Stimulated activated CD8-positive, alpha-beta memory T cell treated with anti-CD3 and anti-CD28 coated beads, Interleukin-12 subunit alpha, Interleukin-12 subunit beta, amount 100 ng/mL, for 1 hour (primary cell): ENCODE data around the gene CMYA5.

ENCODE experiments used
- DNase-seq: peaks from one replicate; pipeline ENCODE4 v3.0.0-alpha.2; 2020; ENCODE audit warnings: low read depth

CMYA5 gene

GRCh38 chr5:79795764-79796398 lies 106.2 kb downstream of the CMYA5 start:
- no peak for DNase-seq

- no peak for DNase-seq
Observed at GRCh38 chr5:79798893-79799590, 109.4 kb downstream of the CMYA5 start.

DNA sequence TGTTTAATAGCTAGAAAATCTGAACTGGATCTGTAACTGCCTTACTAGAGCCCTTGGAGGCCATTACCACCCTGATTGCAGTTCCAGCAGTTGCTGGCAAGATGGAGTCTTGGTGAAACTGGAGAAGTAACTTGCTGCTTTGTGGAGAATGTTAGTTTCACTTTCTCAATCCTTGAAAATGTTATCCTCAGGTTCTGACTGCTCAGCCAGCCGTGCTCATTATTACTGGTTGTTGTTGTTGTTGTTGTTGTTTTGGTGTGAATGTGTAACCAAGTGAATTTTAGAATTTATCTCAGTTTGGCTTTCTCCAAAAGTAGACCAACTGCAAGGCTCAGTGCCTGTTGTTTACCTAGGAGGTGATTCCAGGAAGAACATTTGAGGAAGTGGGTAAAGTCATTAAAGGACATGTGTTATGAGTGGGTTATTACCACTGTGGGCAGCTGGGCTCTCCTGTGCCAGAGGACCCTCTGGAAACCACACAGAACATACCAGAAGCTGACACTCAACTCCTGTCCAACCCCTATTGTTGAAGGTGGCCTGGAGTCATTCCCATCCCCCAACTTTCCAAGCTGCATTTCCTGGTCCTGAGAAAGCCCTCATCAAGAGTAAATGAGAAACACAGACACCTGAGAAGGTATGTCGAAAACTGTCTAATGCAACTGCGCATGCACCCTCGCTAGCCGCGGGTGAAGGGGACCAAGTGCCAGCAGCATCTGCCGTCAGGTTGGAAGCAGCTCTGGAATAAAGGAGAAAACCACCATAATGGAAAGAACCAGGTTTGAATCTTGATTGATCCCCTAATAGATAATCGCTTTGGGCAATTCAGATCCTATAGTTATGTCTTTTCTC lies 111.6 kb downstream of the CMYA5 start:
- no peak for DNase-seq

GRCh38 chr5:79802406-79802805 lies 112.8 kb downstream of the CMYA5 start:
- no peak for DNase-seq

DNA sequence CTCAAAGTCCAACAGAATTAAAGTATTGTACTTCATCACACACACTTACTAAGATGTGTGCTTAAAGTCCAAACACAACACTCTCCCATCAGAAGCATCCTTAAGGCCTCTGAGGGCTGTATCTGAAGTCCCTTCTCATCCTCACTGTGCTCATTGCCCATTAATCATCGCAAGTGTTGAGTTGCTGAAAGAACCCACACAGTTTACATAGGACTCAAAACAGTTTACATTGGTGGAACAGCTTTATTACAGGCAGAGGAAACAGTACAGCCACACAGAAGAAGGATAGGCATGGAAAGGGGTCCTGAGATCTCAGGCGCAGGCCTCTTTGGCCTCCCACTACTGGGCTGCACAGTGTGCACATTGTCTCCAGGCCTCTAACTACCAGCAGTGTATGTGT lies 113.4 kb downstream of the CMYA5 start:
- no peak for DNase-seq

DNA sequence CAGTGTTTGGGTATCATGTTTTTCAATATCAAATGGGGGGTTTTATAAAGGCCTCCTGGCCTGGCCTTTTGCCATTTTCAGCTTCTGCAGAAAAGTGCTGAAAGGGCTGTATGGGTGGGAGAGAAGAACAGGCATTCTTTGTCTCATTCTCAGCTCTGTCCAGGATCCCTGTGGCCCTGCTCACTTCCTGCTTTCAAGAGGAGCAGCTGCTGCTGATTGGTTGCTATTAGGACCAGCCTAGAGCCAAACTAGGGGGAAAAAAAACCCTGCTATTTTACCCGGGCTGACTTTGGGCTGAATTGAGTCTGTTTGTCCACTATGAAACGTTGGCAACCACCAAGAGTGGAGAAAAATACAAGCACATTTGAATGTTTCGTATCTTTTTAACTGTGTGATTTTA lies 117.1 kb downstream of the CMYA5 start:
- DNase-seq = no peak

DNA sequence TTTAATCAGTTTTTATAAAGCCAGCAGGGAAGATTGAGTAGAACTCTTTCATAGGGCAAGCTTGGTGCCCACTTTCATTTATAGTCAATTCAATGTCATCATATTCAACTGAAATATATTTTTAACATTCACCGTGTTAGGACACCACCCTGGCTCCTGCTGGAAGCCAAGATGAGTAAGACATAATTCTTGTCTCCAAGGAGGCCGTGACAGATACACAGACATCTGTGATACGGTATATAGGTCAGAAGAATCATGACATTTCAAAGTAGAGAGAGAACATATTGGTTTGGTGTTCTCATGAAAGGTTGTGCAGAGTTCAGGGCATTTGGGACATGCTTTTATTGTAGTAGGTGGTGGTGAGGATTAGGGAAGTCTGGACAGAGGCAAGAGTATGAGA lies 120.1 kb downstream of the CMYA5 start:
- DNase-seq = no peak

DNA sequence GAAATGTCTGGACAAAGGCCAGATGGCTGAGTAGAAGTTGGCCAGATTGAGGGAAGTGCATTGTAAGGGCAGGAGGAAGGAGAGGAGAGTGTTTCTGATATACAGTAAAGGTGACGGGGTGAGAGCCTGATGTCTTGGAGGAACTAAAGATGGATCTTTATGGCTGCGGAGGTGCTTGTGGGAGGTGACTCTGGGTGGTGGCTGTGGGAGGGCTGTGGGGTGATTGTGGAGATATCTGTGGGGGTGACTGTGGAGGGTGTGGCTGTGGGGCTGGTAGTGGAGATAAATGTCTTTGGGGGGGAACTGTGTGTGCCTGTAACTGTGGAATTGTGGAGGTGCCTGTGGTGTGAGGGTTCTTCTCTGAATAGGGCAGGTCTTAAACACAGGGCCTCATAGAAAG lies 121.4 kb downstream of the CMYA5 start:
- no peak for DNase-seq

GRCh38 chr5:79811904-79812303 lies 122.3 kb downstream of the CMYA5 start:
- no peak for DNase-seq

- DNase-seq = no peak
Observed at GRCh38 chr5:79814699-79815098, 125.1 kb downstream of the CMYA5 start.

GRCh38 chr5:79816014-79816413 lies 126.4 kb downstream of the CMYA5 start:
- no peak for DNase-seq

DNA sequence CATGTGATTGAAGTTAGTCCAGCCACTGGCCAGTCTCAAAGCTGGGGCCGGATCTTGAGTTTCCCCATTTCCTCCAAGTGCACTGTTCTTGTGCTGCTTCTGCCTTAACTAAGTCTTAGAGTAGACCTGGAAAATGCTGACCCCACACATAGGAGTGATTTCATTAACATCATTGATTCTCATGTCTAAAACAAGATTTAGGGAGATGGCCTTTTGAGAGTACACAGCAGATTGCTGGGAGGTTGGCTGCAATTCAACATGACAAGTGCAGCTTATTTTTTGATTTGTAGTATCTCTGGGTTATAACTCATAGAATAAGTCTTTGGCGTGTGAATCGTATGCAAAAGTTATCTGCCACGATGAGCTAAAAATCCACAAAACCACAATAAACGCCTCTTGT lies 131.0 kb downstream of the CMYA5 start:
- no peak for DNase-seq

DNA sequence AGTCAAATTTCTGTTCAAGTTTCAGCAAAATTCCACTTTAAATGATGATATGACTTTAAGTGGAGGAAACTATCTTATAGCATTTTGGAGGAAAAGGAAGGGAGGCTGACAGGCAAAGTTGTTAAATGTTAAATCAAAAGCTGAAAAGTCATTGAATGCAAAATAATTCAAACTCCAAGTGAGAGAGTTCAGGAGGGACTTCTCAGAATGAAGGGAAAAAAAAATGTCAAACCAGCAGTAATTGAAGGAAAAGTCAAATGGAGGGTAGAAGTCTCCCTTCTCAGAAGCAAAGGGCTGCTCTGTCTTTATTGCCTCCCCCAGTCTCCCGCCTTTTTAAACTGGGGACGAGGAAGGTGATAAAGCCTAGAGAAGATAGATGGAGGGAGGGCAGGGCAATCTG lies 134.8 kb downstream of the CMYA5 start:
- no peak for DNase-seq

DNA sequence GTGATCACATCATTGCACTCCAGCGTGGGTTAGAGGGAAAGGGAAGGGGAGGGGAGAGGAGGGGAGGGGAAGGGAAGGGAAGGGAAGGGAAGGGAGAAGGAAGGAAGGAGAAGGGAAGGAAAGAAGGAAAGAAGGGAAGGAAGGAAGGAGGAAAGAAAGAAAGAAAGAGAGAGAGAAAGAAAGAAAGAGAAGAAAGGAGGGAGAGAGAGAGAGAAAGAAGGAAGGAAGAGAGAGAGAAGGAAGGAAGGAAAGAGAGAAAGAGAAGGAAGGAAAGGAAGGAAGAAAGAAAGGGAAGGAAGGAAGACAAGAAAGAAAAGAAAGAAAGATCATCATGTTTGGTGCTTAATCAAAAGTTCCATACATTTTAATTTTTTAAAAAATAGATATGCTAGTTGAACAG lies 136.2 kb downstream of the CMYA5 start:
- DNase-seq = no peak

DNA sequence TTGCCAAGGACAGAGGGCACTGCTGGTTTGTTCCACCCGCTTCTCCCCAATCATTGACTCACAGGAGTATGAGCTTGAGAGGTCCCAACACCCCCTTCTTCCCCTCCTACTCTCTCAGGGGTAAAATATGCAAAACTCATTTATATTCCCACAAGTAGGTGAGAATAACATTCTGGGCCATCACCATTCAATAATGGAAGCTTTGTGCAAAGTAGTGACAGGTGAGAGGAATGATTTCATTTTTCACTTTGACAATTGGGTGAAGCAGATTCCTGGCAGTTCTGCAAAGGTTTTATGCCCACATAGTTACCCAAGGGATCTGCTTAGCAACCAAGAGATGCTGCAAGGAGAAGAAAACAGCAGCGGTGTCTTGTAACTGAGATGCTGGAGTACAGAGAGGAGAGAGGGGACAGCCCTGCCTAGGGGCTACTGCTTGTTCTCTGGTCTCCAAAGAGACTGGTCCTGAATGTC lies 137.6 kb downstream of the CMYA5 start:
- DNase-seq = no peak

DNA sequence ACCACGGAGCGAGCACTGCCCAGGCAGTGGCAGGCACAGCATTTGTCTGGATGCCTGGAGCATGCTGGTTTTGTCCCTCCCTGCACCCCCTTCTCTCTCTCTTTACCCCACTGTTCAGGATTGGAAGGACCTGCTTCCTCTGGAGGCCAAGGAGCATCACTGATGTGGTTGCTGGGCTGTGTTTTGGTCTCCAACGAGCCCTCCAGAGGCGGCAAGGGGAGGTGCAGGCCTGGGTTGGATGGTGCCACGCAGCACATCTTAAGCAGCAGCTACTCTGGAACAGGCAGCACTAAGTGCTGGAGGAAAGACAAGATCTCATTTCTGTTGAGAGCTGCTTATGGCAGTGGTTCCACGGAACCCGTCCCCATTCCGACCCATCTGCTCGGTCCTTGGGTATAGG lies 139.6 kb downstream of the CMYA5 start:
- DNase-seq = no peak

DNA sequence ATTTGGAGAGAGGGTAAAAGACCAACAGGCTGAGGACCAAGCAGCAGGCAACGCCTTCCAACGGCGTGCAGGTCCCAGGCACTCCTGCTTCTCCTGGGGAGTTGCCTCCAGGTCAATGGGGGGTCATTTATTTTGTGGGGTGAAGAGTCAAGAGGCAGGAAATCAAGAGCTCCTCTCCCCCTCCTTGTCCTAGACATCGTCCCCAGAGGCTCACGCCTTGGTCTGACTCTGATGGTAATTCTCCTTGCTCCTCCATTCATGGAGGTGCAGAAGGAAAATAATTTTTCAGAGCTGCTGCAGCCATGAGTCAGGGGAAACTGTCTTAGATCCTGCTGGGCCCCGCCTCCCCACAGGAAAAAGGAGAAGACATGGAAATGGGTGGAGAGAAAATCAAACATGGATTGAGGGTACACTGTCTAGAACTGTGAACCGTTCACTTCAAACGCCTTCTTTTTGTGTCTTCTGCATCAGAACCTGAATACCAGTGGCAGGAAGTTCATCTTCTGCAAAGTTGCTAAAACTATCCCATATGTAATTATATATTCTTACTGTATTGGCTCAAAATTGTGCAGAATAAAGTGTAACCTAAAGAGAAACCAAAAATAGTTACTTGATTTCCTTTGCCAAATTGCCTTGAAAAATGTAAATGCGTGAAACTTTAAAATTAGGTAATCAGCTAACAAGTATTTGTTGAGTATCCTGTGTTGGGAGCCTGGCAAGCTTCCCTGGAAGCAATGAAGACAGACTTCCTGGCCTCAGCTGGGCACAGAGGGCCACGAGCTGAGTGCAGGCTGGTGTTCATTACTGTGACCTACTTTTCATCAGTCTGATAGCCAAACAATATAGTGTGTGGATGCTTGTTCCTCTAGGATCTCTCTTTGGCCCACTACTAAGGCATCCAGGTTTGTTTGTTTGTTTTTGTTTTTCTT lies 142.0 kb downstream of the CMYA5 start:
- no peak for DNase-seq

DNA sequence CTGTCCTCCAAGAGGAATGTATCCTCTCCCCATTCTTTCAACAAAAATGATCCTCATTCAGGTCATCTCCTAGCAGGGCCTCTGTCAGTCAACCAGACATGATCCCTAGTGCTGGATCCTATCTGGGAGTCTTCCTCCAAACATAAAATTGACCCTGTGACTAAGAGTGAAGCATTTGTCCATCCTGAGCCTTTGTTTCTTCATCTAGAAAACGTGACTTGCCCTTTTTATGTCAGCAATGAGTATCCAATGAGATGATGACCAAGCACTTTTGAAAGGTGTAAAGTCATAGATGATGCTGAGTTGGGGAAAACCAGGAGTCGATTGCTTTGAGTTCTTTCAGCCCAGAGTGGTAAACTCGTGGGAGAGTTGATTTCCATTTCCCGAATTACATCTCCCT lies 143.3 kb downstream of the CMYA5 start:
- no peak for DNase-seq

GRCh38 chr5:79834098-79834753 lies 144.6 kb downstream of the CMYA5 start:
- DNase-seq = no peak

DNA sequence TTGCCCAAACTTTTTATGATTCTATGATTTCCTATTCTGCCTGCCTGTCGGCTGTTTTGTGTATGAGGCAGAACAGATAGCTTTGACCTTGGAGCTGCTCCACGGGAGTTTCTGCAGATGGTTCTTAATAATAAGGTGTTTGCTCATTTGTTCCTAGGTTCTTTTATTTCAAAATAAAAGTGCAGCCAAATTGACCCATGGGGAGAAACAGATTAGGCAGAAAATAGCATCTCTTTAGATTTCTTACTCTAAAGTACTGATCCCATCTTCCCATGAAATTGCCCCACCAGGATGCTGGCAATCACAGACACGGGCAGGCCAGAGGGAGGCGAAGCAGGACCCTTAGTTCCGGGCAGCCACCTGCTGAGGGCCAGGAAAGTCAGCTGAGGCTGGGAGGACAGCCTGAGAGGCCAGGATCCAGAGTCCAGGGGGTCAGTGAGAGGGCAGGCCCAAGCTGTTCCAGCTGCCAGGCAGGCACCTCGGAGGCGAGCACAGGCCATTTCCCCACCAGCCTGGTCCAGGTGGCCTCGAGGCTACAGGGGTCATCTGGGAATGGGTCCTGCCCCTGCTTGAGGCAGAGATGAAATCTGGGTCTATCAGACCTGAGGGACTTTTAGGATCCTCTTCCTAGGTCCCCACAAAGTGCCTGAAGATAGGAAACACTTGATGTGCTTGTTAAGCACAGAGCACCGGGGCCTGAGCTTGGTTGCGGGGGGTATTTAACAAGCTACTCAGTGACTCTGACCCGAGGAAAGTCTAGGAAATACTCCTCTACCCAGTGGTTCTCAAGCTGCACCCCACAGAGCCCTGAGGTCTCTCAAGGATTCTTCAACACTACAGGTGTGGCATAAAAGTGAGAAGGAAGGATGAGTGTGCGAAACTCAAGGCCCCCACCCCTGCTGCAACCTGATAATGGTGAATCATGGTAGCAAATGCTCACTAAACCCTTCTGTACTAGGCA lies 145.4 kb downstream of the CMYA5 start:
- no peak for DNase-seq
